K562 (cell line): ENCODE data around the gene LCN1. TPM values are rescaled to one million over a fixed set of nuclear protein-coding genes. Genes with fewer than 3 reads are reported as not detected.
A peak's percentile ranks its signal among the peaks of the same experiment; 100 is the strongest.

Experiments
- BCOR ChIP-seq: fragments of 450-650 bp; IDR thresholded peaks from 2 replicates; pipeline ENCODE4 v1.6.1; 2016
- CBX1 ChIP-seq: sonication (generic); IDR thresholded peaks from 2 replicates; pipeline ENCODE4 v1.6.1; 2016; ENCODE audit warnings: antibody characterized with exemption, low read depth, mild to moderate bottlenecking
- E2F3 ChIP-seq: fragments of 250-450 bp; sonication (Bioruptor Pico); IDR thresholded peaks from 2 replicates; pipeline ENCODE4 v1.4.0; 2020; ENCODE audit warnings: mild to moderate bottlenecking
- EP300 ChIP-seq: IDR thresholded peaks from 2 replicates; pipeline ENCODE4 v1.6.1; 2012; ENCODE audit warnings: low read length, improper control_type of control experiment
- IRF2 ChIP-seq: sonication (generic); formaldehyde crosslinking; IDR thresholded peaks from 2 replicates; pipeline ENCODE4 v1.8.1; 2022; ENCODE audit warnings: mild to moderate bottlenecking, missing genetic modification reagents
- LCOR ChIP-seq: sonication (generic); formaldehyde crosslinking; IDR thresholded peaks from 2 replicates; pipeline ENCODE4 v1.8.0; 2022; ENCODE audit warnings: mild to moderate bottlenecking, missing genetic modification reagents
- MTA3 ChIP-seq: fragments of 450-650 bp; formaldehyde crosslinking; IDR thresholded peaks from 2 replicates; pipeline ENCODE4 v1.6.1; 2017; ENCODE audit warnings: mild to moderate bottlenecking, borderline replicate concordance
- MYBL2 ChIP-seq, 2 experiments: fragments of 450-650 bp in 1 of 2; sonication (generic) in 1 of 2; formaldehyde crosslinking in 1 of 2; IDR thresholded peaks; 2 replicates each; pipeline versions ENCODE4 v1.6.1 to v1.8.1; 2017 to 2022; ENCODE audit warnings: borderline replicate concordance in 1 of 2, inconsistent platforms in 1 of 2, low read depth in 1 of 2, mild to moderate bottlenecking in 1 of 2, missing genetic modification reagents in 1 of 2, moderate library complexity in 1 of 2
- OTX1 ChIP-seq: fragments of 450-650 bp; formaldehyde crosslinking; IDR thresholded peaks from 2 replicates; pipeline ENCODE4 v1.4.0; 2022; ENCODE audit warnings: mild to moderate bottlenecking
- SNRNP70 ChIP-seq: fragments of 200-400 bp; formaldehyde crosslinking; optimal IDR thresholded peaks from 2 replicates; pipeline ENCODE3; 2017; ENCODE audit warnings: low read depth, low read length
- SRSF3 ChIP-seq: fragments of 200-400 bp; formaldehyde crosslinking; IDR thresholded peaks from 2 replicates; pipeline ENCODE4 v1.6.1; 2016; ENCODE audit warnings: mild to moderate bottlenecking, low read length, moderate library complexity; ENCODE audit not compliant: insufficient read depth
- THRB ChIP-seq: fragments of 450-650 bp; formaldehyde crosslinking; conservative IDR thresholded peaks from 2 replicates; pipeline ENCODE4 v1.4.0; 2022; ENCODE audit warnings: mild to moderate bottlenecking, missing genetic modification characterization
- ZHX1 ChIP-seq: fragments of 150-350 bp; conservative IDR thresholded peaks from 2 replicates; pipeline ENCODE4 v1.6.1; 2014; ENCODE audit warnings: low read length
- ZNF143 ChIP-seq: sonication (generic); formaldehyde crosslinking; IDR thresholded peaks from 2 replicates; pipeline ENCODE4 v1.9.0; 2022; ENCODE audit warnings: mild to moderate bottlenecking, missing genetic modification reagents
- ZNF232 ChIP-seq: sonication (generic); formaldehyde crosslinking; IDR thresholded peaks from 2 replicates; pipeline ENCODE4 v1.8.0; 2022; ENCODE audit warnings: mild to moderate bottlenecking, missing genetic modification reagents
- ZNF512 ChIP-seq: IDR thresholded peaks from 2 replicates; pipeline ENCODE4 v1.6.1; 2016; ENCODE audit warnings: missing genetic modification characterization, missing compliant biosample characterization
- polyA plus RNA-seq, 8 experiments: library from polyadenylated mRNA; depleted of rRNA in 4 of 8; stranded (reverse) in 5 of 8; unstranded in 3 of 8; fragments of >200 nt; fragmentation: Nextera tagmentation in 2 of 8; fragmentation: Illumina TruSeq in 1 of 8; extraction: Ambion mirVana in 2 of 8; extraction: Trizol in 1 of 8; gene quantifications; 2 replicates each; pipeline versions ENCODE4 v1.2.1 to v1.2.3, GENCODE V29; 2011 to 2014; ENCODE audit warnings: inconsistent platforms in 1 of 8, missing spikeins in 1 of 8
- total RNA-seq, 7 experiments: library from RNA; depleted of rRNA in 6 of 7; stranded (reverse); fragments of >200 nt in 6 of 7; fragmentation: Illumina TruSeq in 2 of 7; extraction: Trizol in 2 of 7; gene quantifications; 2 replicates each; pipeline versions ENCODE4 v1.2.1 to v1.2.3, GENCODE V29; 2011 to 2021; ENCODE audit warnings: low replicate concordance in 1 of 7
- TF ChIP-seq, protein P1 (sequence below): fragments of 450-650 bp; IDR thresholded peaks from one replicate; pipeline ENCODE4 v1.6.1; 2018; ENCODE audit warnings: mild to moderate bottlenecking, moderate library complexity; ENCODE audit not compliant: partially characterized antibody
- TF ChIP-seq, protein P2 (sequence below): fragments of 450-650 bp; IDR thresholded peaks from 2 replicates; pipeline ENCODE4 v1.7.0; 2016; ENCODE audit warnings: borderline replicate concordance

LCN1 gene
- total and polyA plus RNA-seq, 9 of the 15 experiments (the other 6 are each of a cell fraction or from before 2014, with no cell fraction given) = not detected

DNA sequence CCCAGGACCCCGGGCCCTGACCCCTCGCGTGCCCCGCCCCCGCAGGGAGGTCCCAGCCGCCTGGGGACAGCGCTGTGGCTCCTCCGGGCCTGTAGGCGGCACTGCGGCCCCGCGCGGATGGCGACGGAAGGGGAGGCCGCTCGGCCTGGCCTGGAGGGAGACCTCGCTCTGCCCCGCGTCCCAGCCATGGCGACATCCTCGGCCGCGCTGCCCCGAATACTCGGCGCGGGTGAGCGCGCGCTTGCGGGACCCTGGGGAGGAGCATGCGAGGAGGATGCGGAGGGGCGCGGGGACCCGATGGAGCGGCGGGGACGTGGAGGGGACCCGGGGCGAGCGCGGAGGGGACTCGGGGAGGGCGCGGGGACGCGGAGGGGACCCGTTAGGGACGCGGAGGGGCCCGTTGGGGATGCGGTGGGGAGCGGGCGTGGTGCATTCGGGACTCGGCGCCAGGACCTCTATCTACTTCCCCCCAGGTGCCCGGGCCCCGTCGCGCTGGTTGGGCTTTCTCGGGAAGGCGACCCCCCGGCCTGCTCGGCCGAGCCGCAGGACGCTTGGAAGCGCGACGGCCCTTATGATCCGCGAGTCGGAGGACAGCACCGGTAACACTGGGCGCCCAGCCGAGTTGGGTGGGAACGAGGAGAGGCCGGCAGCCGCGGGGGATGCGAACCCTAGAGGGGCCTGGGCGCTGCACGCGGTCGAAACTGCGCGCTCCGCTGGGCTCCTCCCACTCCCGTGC lies 20.5 kb upstream of the LCN1 start, which contains the start of gene MRPS2 (continued):
- no peak for TF ChIP-seq EP300
- no peak for TF ChIP-seq ZNF512
- TF ChIP-seq ZNF232 (CRISPR knock-in tag) = no peak; the same call in 1 of the 2 replicates
- TF ChIP-seq, protein P1, sequence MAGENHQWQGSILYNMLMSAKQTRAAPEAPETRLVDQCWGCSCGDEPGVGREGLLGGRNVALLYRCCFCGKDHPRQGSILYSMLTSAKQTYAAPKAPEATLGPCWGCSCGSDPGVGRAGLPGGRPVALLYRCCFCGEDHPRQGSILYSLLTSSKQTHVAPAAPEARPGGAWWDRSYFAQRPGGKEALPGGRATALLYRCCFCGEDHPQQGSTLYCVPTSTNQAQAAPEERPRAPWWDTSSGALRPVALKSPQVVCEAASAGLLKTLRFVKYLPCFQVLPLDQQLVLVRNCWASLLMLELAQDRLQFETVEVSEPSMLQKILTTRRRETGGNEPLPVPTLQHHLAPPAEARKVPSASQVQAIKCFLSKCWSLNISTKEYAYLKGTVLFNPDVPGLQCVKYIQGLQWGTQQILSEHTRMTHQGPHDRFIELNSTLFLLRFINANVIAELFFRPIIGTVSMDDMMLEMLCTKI = no peak
- TF ChIP-seq IRF2 = no peak
- peak; percentile 51 for TF ChIP-seq MTA3
- no peak for TF ChIP-seq SNRNP70
- TF ChIP-seq LCOR (CRISPR knock-in tag) = peak; percentile 11; the same call in 1 of the 2 replicates
- TF ChIP-seq BCOR = no peak
- no peak for TF ChIP-seq E2F3 (CRISPR knock-in tag)
- TF ChIP-seq ZNF143 = 0 out of 2 replicates have a peak, but pooled peaks have one; percentile 8
- TF ChIP-seq OTX1 = no peak
- no peak for TF ChIP-seq SRSF3
- 0 out of 2 replicates have a peak, but pooled peaks have one; percentile 8 for TF ChIP-seq THRB (CRISPR knock-in tag)
- no peak for TF ChIP-seq MYBL2 (IDR thresholded peaks at IDR 0.05; ENCODE audit: low read depth)
- no peak for TF ChIP-seq MYBL2 (CRISPR knock-in tag; IDR thresholded peaks at IDR 0.05; ENCODE audit: borderline replicate concordance)
- TF ChIP-seq, protein P2, sequence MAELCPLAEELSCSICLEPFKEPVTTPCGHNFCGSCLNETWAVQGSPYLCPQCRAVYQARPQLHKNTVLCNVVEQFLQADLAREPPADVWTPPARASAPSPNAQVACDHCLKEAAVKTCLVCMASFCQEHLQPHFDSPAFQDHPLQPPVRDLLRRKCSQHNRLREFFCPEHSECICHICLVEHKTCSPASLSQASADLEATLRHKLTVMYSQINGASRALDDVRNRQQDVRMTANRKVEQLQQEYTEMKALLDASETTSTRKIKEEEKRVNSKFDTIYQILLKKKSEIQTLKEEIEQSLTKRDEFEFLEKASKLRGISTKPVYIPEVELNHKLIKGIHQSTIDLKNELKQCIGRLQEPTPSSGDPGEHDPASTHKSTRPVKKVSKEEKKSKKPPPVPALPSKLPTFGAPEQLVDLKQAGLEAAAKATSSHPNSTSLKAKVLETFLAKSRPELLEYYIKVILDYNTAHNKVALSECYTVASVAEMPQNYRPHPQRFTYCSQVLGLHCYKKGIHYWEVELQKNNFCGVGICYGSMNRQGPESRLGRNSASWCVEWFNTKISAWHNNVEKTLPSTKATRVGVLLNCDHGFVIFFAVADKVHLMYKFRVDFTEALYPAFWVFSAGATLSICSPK = no peak
- TF ChIP-seq ZHX1 = no peak
- TF ChIP-seq CBX1 = peak; percentile 72; the same call in 1 of the 2 replicates
